Activated naive CD4-positive, alpha-beta T cell treated with anti-CD3 and anti-CD28 coated beads, Interleukin-2, amount 50 U/mL, for 72 hours (primary cell): Measurements from ENCODE around the gene JAZF1. TPM values are rescaled to one million over a fixed set of nuclear protein-coding genes. Genes with fewer than 3 reads are reported as not detected.

Experiments used
- ATAC-seq, 2 donors: fragments of 150-1000 bp; cut with Tn5 transposase; 2 replicates each; pipeline ENCODE4 v1.10.0; 2021; ENCODE audit warnings: mild to moderate bottlenecking in 2 of 2, moderate library complexity in 2 of 2
- DNase-seq, 2 donors: peaks; one replicate each; pipeline ENCODE4 v3.0.0; 2021 to 2022; ENCODE audit warnings: low spot score in 2 of 2
- H3K27ac Mint-ChIP-seq, 2 donors: one replicate each; pipeline ENCODE4 v1.8.0; 2022; ENCODE audit warnings: mild to moderate bottlenecking in 2 of 2, mixed read lengths in 2 of 2
- H3K36me3 Mint-ChIP-seq, 2 donors: one replicate each; pipeline ENCODE4 v1.8.0; 2022; ENCODE audit warnings: mixed read lengths in 2 of 2
- H3K9me3 Mint-ChIP-seq, 2 donors: one replicate each; pipeline ENCODE4 v1.8.0; 2022; ENCODE audit warnings: mixed read lengths in 2 of 2
- total RNA-seq, 2 donors: library from RNA; stranded (reverse); gene quantifications; one replicate each; pipeline ENCODE4 v1.2.3, GENCODE V29; 2022

The JAZF1 gene
- total RNA-seq, 2 donors from 2014 or later, result 3.3 to 3.4 TPM

DNA sequence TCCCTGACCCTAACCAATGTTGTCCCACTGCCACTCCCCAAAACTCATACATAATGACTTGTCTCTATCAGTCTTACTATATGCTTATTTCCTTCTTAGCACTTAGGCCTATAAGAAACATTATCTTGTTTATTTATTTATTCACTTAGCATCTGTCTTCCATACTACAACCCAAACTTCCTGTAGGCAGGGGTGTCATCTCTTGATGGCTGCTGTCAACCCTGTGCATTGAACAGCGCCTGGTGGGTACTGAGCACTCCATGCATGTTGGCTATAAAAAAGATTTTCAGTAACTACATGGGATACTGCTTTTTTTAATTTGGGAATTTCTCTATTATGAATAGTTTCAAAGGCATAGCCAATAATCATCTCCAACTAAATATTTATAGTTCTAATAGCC, 46.7 kb downstream of the JAZF1 start:
- no peak for ATAC-seq
- no peak overlapping the region for H3K27ac Mint-ChIP-seq

DNA sequence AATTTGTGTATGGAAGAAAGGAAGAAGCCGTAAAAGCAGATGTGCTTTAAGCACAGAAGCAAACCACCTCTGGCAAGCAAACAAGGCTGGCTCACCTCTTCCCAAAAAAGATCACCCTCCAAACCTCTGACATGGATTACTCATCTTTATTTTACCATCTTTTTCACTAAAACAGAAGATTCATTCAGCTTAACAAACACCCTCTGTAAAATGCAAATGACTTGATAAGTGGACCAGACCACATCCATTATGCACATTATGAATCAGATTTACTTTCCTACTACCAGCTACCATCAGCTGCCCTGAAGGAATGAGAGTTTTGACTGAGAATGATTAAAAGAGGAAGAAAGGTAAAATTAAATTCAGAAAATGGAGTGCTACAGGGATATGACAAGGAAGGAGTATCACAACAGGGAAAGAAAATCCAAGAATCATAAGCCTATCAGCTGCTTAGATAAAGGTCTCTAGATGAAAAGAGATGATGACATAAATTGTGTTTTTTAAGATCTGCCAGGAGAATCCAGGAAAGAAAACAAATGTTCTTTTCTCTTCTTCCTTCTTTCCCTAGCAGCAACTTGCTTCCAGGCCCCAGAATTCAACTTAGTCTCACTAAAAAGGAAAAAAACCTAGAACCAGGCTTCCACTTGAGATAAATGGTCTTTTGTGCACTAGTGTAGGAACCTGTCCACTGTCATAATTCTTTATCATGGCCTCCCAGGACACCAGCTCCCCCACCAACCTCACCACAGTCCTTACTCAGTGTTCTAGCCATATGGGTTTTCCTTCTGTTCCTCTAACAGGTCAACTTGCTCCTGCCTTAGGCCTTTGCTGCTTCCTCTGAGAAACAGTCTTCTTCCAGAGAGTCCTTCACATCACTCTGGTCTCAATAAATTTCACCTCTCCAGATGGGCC, 47.4 kb downstream of the JAZF1 start:
- ATAC-seq, result peak; percentile 70 to 81
- Mint-ChIP-seq H3K27ac (no peak overlapping the region), H3K9me3 (no peaks in the 10 kb centered on the region)

More for the DNA sequence above, 46.7 kb downstream of the JAZF1 start:
- no peak for DNase-seq
- peaks cover 0 to 5% of the 10 kb centered on the region in 2 donors for H3K36me3 Mint-ChIP-seq
- no peaks in the 10 kb centered on the region for H3K9me3 Mint-ChIP-seq

GRCh38 chr7:28130277-28130676, 50.3 kb downstream of the JAZF1 start:
- peaks cover 4 to 20% of the 10 kb centered on the region in 2 donors for H3K36me3 Mint-ChIP-seq
- H3K9me3 Mint-ChIP-seq, result peaks cover 0 to 5% of the 10 kb centered on the region in 2 donors
- no peak overlapping the region for H3K27ac Mint-ChIP-seq
- ATAC-seq (no peak), DNase-seq (no peak)

More for the DNA sequence above, 47.4 kb downstream of the JAZF1 start:
- no peak for DNase-seq
- H3K36me3 Mint-ChIP-seq, result peaks cover 0 to 5% of the 10 kb centered on the region in 2 donors

DNA sequence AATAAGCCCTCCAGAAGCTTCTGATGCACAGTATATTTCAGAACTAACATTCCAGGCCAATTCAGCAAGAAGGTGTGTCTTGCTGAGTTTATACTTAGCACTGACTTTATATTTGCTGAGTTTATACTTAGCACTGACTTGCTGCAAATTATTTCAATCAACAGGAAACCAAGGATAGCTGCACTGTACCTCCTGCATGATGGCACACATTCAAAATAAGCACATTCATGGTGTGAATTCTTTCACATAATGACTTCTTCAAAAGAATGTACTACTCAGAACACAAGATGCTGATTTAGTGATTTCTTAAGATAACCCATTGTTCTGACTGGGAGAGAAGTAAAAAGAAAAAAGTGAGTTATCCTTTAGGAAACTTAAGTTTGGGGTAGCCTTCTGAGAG, 52.0 kb downstream of the JAZF1 start:
- peaks cover 4 to 20% of the 10 kb centered on the region in 2 donors for H3K36me3 Mint-ChIP-seq
- peak in 1 of 2 donors; percentile 68 for ATAC-seq
- no peak overlapping the region for H3K27ac Mint-ChIP-seq
- DNase-seq, result no peak
- H3K9me3 Mint-ChIP-seq, result peaks cover 0 to 5% of the 10 kb centered on the region in 2 donors

GRCh38 chr7:28126410-28127041, 54.1 kb downstream of the JAZF1 start:
- Mint-ChIP-seq H3K9me3 (peaks cover 0 to 5% of the 10 kb centered on the region in 2 donors), H3K27ac (no peak overlapping the region), H3K36me3 (peaks cover 7 to 34% of the 10 kb centered on the region in 2 donors)
- DNase-seq, result no peak
- no peak for ATAC-seq

DNA sequence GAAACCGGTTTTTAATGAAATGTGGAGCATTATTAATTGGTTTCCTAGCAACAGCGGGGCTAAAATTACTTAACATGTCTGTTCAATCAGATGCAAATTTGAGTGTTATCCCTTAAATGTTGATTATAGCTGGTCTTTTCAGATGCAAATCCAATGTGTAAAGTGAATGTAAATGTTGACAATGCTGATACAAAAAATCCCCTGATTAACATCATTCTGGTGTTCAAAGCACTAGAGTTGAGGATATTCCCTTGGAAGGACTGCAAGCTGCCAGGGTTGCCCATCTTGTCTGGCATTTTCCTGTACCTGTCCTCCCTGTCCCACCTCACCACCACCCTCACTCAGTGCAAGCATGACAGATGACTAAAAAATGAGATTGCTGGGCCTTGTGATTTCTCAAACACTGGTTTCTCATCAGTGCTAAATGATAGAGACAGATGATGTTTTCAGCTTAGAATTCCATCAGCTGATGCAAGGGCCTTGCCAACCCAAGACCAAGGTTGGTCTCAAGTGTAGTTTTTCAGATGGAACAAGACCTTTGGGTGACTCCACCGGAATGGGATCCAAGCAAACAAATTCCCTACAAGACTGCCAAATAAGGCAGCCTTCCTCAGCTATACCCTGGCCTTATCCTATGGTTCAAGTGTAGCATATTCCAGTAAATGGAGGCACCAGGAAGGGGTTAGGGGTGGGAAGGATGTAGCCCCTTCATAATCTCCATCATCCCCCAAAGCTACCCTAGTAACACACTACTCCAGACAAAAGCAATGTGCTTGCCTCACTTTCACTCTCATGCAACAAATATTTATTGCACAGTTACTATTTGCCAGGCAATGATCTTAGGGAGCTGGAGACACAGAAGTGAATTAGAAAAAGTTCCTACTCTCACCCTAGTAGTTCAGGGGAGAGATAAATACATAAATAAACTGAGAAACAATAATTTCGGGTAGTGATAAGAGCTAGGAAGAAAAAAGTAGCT, 54.9 kb downstream of the JAZF1 start:
- Mint-ChIP-seq H3K27ac (no peak overlapping the region), H3K9me3 (peaks cover 0 to 5% of the 10 kb centered on the region in 2 donors), H3K36me3 (peaks cover 9 to 35% of the 10 kb centered on the region in 2 donors)
- ATAC-seq, result no peak
- no peak for DNase-seq

DNA sequence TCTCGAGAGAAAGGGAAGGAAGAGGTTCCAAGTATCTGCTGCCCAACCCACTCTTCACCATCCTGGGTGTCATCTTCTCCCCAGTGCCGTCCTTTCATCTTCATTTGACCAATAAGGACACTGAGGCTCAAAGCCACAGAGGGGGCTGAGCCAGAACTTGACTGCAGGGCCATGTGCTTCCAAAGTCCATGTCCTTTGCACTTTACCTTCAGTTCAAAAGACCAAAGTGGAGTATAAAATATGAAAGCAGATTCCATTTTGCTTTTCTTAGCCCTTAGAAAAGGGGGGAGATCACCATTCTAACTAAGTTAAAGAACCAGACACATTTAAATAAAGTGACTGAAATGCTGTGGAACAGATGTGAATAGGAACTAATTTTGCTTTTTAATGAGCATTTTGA, 56.2 kb downstream of the JAZF1 start:
- DNase-seq (no peak), ATAC-seq (no peak)
- peaks cover 9 to 35% of the 10 kb centered on the region in 2 donors for H3K36me3 Mint-ChIP-seq
- no peak overlapping the region for H3K27ac Mint-ChIP-seq
- H3K9me3 Mint-ChIP-seq, result peaks cover 0 to 13% of the 10 kb centered on the region in 2 donors

- DNase-seq, result no peak
- ATAC-seq, result peak; percentile 28 to 58
- H3K36me3 Mint-ChIP-seq, result peaks cover 9 to 35% of the 10 kb centered on the region in 2 donors
- peaks cover 0 to 14% of the 10 kb centered on the region in 2 donors for H3K9me3 Mint-ChIP-seq
- no peak overlapping the region for H3K27ac Mint-ChIP-seq
These were observed 56.8 kb downstream of the JAZF1 start for GRCh38 chr7:28123752-28124151.

DNA sequence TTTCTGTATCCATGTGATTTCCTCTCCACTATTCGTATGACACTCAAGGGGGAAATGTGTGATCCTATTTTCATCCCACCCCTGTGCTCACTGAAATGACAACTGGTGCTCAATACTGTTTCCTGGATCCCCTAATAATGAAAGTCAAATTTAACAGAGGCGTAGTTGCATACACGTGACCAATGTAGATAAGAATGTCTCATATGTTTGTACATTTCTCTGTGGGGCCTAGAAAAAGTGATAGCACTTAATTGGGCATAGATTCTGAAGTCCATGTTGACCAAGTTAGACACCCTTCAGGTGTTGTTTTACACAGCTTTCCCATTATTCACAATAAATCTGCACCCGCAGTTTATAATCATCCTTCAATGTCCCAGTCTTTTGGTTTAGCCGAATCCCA, 59.1 kb downstream of the JAZF1 start:
- Mint-ChIP-seq H3K27ac (no peak overlapping the region), H3K36me3 (peaks cover 5 to 27% of the 10 kb centered on the region in 2 donors), H3K9me3 (peaks cover 0 to 14% of the 10 kb centered on the region in 2 donors)
- ATAC-seq (no peak), DNase-seq (no peak)

GRCh38 chr7:28116041-28116440, 64.6 kb downstream of the JAZF1 start:
- ATAC-seq, result no peak
- peaks cover 0 to 6% of the 10 kb centered on the region in 2 donors for H3K36me3 Mint-ChIP-seq
- H3K27ac Mint-ChIP-seq, result no peak overlapping the region

GRCh38 chr7:28115261-28115660, 65.3 kb downstream of the JAZF1 start:
- Mint-ChIP-seq H3K9me3 (peaks cover 0 to 14% of the 10 kb centered on the region in 2 donors), H3K36me3 (peaks cover 0 to 6% of the 10 kb centered on the region in 2 donors), H3K27ac (no peak overlapping the region)
- ATAC-seq, result no peak
- no peak for DNase-seq

More at GRCh38 chr7:28116041-28116440, 64.6 kb downstream of the JAZF1 start:
- H3K9me3 Mint-ChIP-seq, result peaks cover 0 to 14% of the 10 kb centered on the region in 2 donors
- DNase-seq, result no peak

GRCh38 chr7:28114056-28114455, 66.5 kb downstream of the JAZF1 start:
- H3K36me3 Mint-ChIP-seq, result peaks cover 0 to 6% of the 10 kb centered on the region in 2 donors
- ATAC-seq, result no peak
- no peak for DNase-seq
- H3K27ac Mint-ChIP-seq, result no peak overlapping the region
- peaks cover 0 to 5% of the 10 kb centered on the region in 2 donors for H3K9me3 Mint-ChIP-seq

GRCh38 chr7:28112883-28113540, 67.6 kb downstream of the JAZF1 start:
- H3K9me3 Mint-ChIP-seq, result peaks cover 0 to 5% of the 10 kb centered on the region in 2 donors

DNA sequence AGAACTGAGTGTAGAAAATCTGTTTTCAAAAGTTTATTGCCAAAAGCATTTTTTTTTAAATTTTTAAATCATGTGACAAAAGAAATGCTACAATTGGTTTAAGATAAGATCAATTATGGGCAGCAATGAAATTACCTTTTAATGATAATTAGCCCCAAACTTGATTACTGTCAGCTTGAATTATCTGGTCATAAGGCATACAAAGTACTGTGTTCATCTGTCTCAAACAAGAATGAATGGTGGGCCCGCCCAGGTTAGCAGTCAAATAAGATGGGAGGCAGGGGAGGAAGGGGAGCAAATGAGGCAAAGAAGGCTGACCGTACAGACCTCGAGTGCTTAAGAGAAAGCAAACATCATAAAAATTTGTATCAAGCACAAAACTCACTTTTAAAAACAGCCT, 68.1 kb downstream of the JAZF1 start:
- Mint-ChIP-seq H3K27ac (no peak overlapping the region), H3K9me3 (peaks cover 0 to 2% of the 10 kb centered on the region in 2 donors), H3K36me3 (peaks cover 2 to 4% of the 10 kb centered on the region in 2 donors)
- ATAC-seq (no peak), DNase-seq (no peak)

More at GRCh38 chr7:28112883-28113540, 67.6 kb downstream of the JAZF1 start:
- no peak for ATAC-seq
- Mint-ChIP-seq H3K36me3 (peaks cover 4 to 6% of the 10 kb centered on the region in 2 donors), H3K27ac (no peak overlapping the region)
- no peak for DNase-seq

DNA sequence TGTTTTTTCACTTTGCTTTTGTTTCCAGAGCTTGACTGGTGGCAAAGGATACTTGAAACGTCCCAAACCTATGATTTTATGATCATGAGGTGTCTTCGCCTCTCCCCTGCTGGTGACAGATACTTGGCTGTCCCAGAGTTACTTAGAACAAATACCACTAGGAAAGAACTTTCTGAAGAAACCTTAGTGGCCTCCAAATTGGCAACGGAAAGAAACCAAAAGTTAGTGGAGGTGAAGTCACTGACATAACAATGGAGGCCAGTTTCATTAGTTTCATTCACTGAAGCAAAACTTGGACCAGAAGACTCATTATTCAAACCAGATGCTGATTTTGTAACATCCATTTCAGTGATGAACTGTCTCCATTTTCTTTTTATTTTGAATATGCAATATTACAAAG, 68.6 kb downstream of the JAZF1 start:
- no peak overlapping the region for H3K27ac Mint-ChIP-seq
- DNase-seq (no peak), ATAC-seq (no peak)
- H3K9me3 Mint-ChIP-seq, result no peaks in the 10 kb centered on the region
- H3K36me3 Mint-ChIP-seq, result peaks cover 0 to 4% of the 10 kb centered on the region in 2 donors
